IMR-90 (cell line): ENCODE data around the gene INO80. TPM values are rescaled to one million over a fixed set of nuclear protein-coding genes. Genes with fewer than 3 reads are reported as not detected.
A peak's percentile ranks its signal among the peaks of the same experiment; 100 is the strongest.

ENCODE experiments used
- ATAC-seq: fragments of 200-7000 bp; cut with Tn5 transposase; 2 replicates; pipeline ENCODE4 v1.9.1; 2020; ENCODE audit warnings: low read depth, mild to moderate bottlenecking, moderate library complexity
- BruUV-seq: library from RNA; stranded (reverse); fragments of 400-500 nt; replicated peaks from 2 replicates; lab custom pipeline; 2021; lab: Mats Ljungman, UMichigan
- CTCF ChIA-PET: fragments of 300-600 bp; formaldehyde crosslinking; extraction: SDS; loops from one replicate; lab custom pipeline; 2021; ENCODE audit warnings: antibody characterized with exemption; lab: Yijun Ruan, JAX
- POLR2A ChIA-PET: fragments of 300-600 bp; sonication (Branson Sonifier 250); formaldehyde crosslinking; loops from one replicate; lab custom pipeline; 2022; ENCODE audit warnings: antibody characterized with exemption; ENCODE audit not compliant: unreplicated experiment; lab: Charles Lee
- DNase-seq: peaks from one replicate; pipeline ENCODE4 v3.0.0; 2013
- H2AFZ ChIP-seq: replicated peaks from 2 replicates; pipeline ENCODE3; 2013; ENCODE audit warnings: low read length, mild to moderate bottlenecking; ENCODE audit not compliant: poor library complexity
- H2AK5ac ChIP-seq: 2 replicates; pipeline ENCODE4 v1.6.1; 2013; ENCODE audit warnings: low read depth, low read length, inconsistent platforms
- H2AK9ac ChIP-seq: replicated peaks from 2 replicates; pipeline ENCODE3; 2013; ENCODE audit warnings: mild to moderate bottlenecking, low read depth, low read length, moderate library complexity; ENCODE audit not compliant: poor library complexity
- H2BK120ac ChIP-seq: 2 replicates; pipeline ENCODE4 v1.6.1; 2013; ENCODE audit warnings: low read depth, low read length, inconsistent platforms
- H2BK15ac ChIP-seq: 3 replicates; pipeline ENCODE4 v1.6.1; 2013; ENCODE audit warnings: low read depth, low read length, inconsistent platforms
- H2BK20ac ChIP-seq: 2 replicates; pipeline ENCODE4 v1.6.1; 2013; ENCODE audit warnings: low read depth, mild to moderate bottlenecking, inconsistent platforms, low read length, moderate library complexity
- H2BK5ac ChIP-seq: 2 replicates; pipeline ENCODE4 v1.6.1; 2013; ENCODE audit warnings: mild to moderate bottlenecking, low read depth, low read length, inconsistent platforms; ENCODE audit not compliant: poor library complexity, severe bottlenecking
- H3K14ac ChIP-seq: replicated peaks from 2 replicates; pipeline ENCODE4 v1.6.1; 2013; ENCODE audit warnings: low read depth, low read length, inconsistent platforms
- H3K18ac ChIP-seq: 2 replicates; pipeline ENCODE4 v1.6.1; 2013; ENCODE audit warnings: low read depth, low read length, control low read depth
- H3K23ac ChIP-seq: 2 replicates; pipeline ENCODE4 v1.6.1; 2013; ENCODE audit warnings: low read depth, low read length, inconsistent platforms
- H3K27ac ChIP-seq: 2 replicates; pipeline ENCODE4 v1.5.1; 2013; ENCODE audit warnings: mild to moderate bottlenecking, control low read depth, low read length; ENCODE audit not compliant: insufficient read depth
- H3K27me3 ChIP-seq: 2 replicates; pipeline ENCODE4 v1.6.1; 2013; ENCODE audit warnings: low read length; ENCODE audit not compliant: control insufficient read depth, insufficient read depth
- H3K36me3 ChIP-seq: 2 replicates; pipeline ENCODE4 v1.6.1; 2013; ENCODE audit warnings: low read length, mixed read lengths; ENCODE audit not compliant: control insufficient read depth, insufficient read depth
- H3K4ac ChIP-seq: 2 replicates; pipeline ENCODE4 v1.6.1; 2013; ENCODE audit warnings: low read depth, low read length, inconsistent platforms
- H3K4me1 ChIP-seq: 2 replicates; pipeline ENCODE4 v1.6.1; 2013; ENCODE audit warnings: low read length, mixed read lengths; ENCODE audit not compliant: control insufficient read depth, insufficient read depth
- H3K4me2 ChIP-seq: 2 replicates; pipeline ENCODE4 v1.6.1; 2013; ENCODE audit warnings: low read depth, mild to moderate bottlenecking, control low read depth, low read length, moderate library complexity
- H3K4me3 ChIP-seq: 2 replicates; pipeline ENCODE4 v1.5.1; 2013; ENCODE audit warnings: low read depth, mild to moderate bottlenecking, control low read depth, low read length, moderate library complexity; ENCODE audit not compliant: insufficient read depth
- H3K56ac ChIP-seq: 2 replicates; pipeline ENCODE4 v1.6.1; 2013; ENCODE audit warnings: low read length, inconsistent platforms; ENCODE audit not compliant: insufficient read depth; ENCODE audit errors: extremely low read depth
- H3K79me1 ChIP-seq, 2 experiments: 2 replicates each; pipeline ENCODE4 v1.6.1; 2013; ENCODE audit warnings: low read length in 2 of 2, inconsistent platforms in 1 of 2, low read depth in 1 of 2
- H3K9ac ChIP-seq: 2 replicates; pipeline ENCODE4 v1.6.1; 2013; ENCODE audit warnings: low read depth, low read length, control low read depth
- H3K9me1 ChIP-seq: 2 replicates; pipeline ENCODE4 v1.6.1; 2013; ENCODE audit warnings: low read length, inconsistent platforms; ENCODE audit not compliant: insufficient read depth
- H3K9me3 ChIP-seq: 2 replicates; pipeline ENCODE4 v1.6.1; 2013; ENCODE audit warnings: low read length; ENCODE audit not compliant: control insufficient read depth, insufficient read depth
- H4K20me1 ChIP-seq: 2 replicates; pipeline ENCODE4 v1.6.1; 2013; ENCODE audit warnings: low read length, inconsistent platforms; ENCODE audit not compliant: insufficient read depth
- H4K5ac ChIP-seq: 2 replicates; pipeline ENCODE4 v1.6.1; 2013; ENCODE audit warnings: mild to moderate bottlenecking, low read depth, low read length, control low read depth
- H4K8ac ChIP-seq, 2 experiments: 2 replicates each; pipeline ENCODE4 v1.6.1; 2013; ENCODE audit warnings: low read depth in 2 of 2, low read length in 2 of 2, control low read depth in 1 of 2, inconsistent platforms in 1 of 2
- H4K91ac ChIP-seq: 2 replicates; pipeline ENCODE4 v1.6.1; 2013; ENCODE audit warnings: low read depth, low read length, inconsistent platforms; ENCODE audit not compliant: insufficient read depth
- CEBPB ChIP-seq: IDR thresholded peaks from 2 replicates; pipeline ENCODE4 v1.6.1; 2012; ENCODE audit warnings: low read depth, low read length, improper control_type of control experiment
- ELK1 ChIP-seq: fragments of 150-350 bp; IDR thresholded peaks from 2 replicates; pipeline ENCODE4 v1.6.1; 2016; ENCODE audit warnings: low read depth, mild to moderate bottlenecking, low read length, moderate library complexity, borderline replicate concordance
- FOS ChIP-seq: fragments of 150-350 bp; IDR thresholded peaks from 2 replicates; pipeline ENCODE4 v1.6.1; 2016; ENCODE audit warnings: low read depth, low read length
- MAZ ChIP-seq: IDR thresholded peaks from 2 replicates; pipeline ENCODE4 v1.6.1; 2012; ENCODE audit warnings: low read depth, mild to moderate bottlenecking, low read length, improper control_type of control experiment, moderate library complexity, borderline replicate concordance
- NFE2L2 ChIP-seq: fragments of 150-350 bp; IDR thresholded peaks from 2 replicates; pipeline ENCODE4 v1.6.1; 2016; ENCODE audit warnings: low read depth, mild to moderate bottlenecking, low read length
- WGBS, 2 experiments: methylation state at CpG; one replicate each; pipeline versions ENCODE4 v1.1.5 to v1.1.7; 2013; ENCODE audit warnings: missing lambda C conversion rate in 2 of 2; ENCODE audit not compliant: insufficient read length in 1 of 2; ENCODE audit errors: extremely low coverage in 2 of 2; 5-methylcytosine and 5-hydroxymethylcytosine counted together
- dilution Hi-C: fragments of 300-500 bp; cut with HindIII; formaldehyde crosslinking; loops from one replicate; pipeline ENCODE4 v1.14.3; 2018; ENCODE audit warnings: low sequenced_read_pairs; ENCODE audit not compliant: unreplicated experiment
- in situ Hi-C: fragments of 300-500 bp; cut with MboI; formaldehyde crosslinking; loops from 3 replicates; pipeline ENCODE4 v1.14.3; 2019; ENCODE audit warnings: low sequenced_read_pairs, inconsistent platforms, mixed read lengths
- intact Hi-C: fragments of 100-400 bp; cut with micrococcal nuclease; formaldehyde crosslinking; loops from 2 replicates; pipeline ENCODE4 v1.10.0; 2022
- polyA plus RNA-seq, 3 experiments: library from polyadenylated mRNA; depleted of rRNA; stranded (reverse); fragments of >200 nt; gene quantifications; 2 replicates each; pipeline ENCODE4 v1.2.3, GENCODE V29; 2012; ENCODE audit warnings: low replicate concordance in 1 of 3
- total RNA-seq: library from RNA; depleted of rRNA; stranded (reverse); fragments of >200 nt; gene quantifications from 2 replicates; pipeline ENCODE4 v1.2.3, GENCODE V29; 2012

INO80 gene
- total and polyA plus RNA-seq, 2 of the 4 experiments (the other 2 are of a cell fraction) = 6.0 to 13.3 TPM

DNA sequence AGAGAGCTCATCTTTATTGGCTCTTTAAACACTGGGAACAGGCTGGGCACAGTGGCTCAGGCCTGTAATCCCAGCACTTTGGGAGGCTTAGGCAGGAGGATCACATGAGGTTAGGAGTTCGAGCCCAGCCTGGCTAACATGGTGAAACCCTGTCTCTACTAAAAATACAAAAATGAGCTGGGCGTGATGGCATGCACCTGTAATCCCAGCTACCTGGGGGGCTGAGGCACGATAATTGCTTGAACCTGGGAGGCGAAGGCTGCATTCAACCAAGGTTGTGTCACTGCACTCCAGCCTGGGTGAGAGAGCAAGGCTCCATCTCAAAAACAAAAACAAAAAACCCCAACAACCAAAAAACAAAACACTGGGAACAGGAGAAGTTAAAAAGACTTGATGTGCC is 90.7 kb downstream of the INO80 start:
- H2BK20ac ChIP-seq = no peak overlapping the region

More for the DNA sequence above, 90.7 kb downstream of the INO80 start:
- TF ChIP-seq CEBPB (no peak), FOS (no peak), NFE2L2 (no peak), MAZ (no peak), ELK1 (no peak)
- peaks cover 10 to 38% of the 10 kb centered on the region in 2 experiments for H3K79me1 ChIP-seq
- intact Hi-C loops (loop anchor here (2.0 kb wide), 1 partner anchor 159 kb away; no protein-coding TSS in a partner anchor), in situ Hi-C loops (loop anchor here (10.0 kb wide), 1 partner anchor 121 kb away; no protein-coding TSS in a partner anchor), dilution Hi-C loops (no loop called here)
- no peak overlapping the region for H3K4ac ChIP-seq
- ChIA-PET POLR2A (interaction anchor here (0.6 kb wide), 1 partner anchor 23 kb away, joined by 3 read pairs; no protein-coding TSS in a partner anchor), CTCF (interaction anchor here (1.0 to 1.5 kb wide), 3 partner anchors 121 to 131 kb away, joined by 3 to 5 read pairs (median 4); partner anchors contain the start of gene VPS18)
- H3K36me3 ChIP-seq = peaks cover 7% of the 10 kb centered on the region
- H3K4me3 ChIP-seq = no peak overlapping the region
- DNase-seq (no peak), ATAC-seq (no peak)
- H2AK5ac ChIP-seq = no peak overlapping the region
- H4K20me1 ChIP-seq = no peaks in the 10 kb centered on the region
- no peak overlapping the region for H3K9ac ChIP-seq
- no peak overlapping the region for H4K91ac ChIP-seq
- H3K9me1 ChIP-seq = no peaks in the 10 kb centered on the region
- peak overlapping the region; percentile 42; the same call in 1 of the 2 replicates for H3K27ac ChIP-seq
- 100% methylated on average over 1 of the region's 4 CpGs; no CpG with 5 or more reads in 1 of the 2 experiments for WGBS, 2 experiments
- H2BK15ac ChIP-seq = no peak overlapping the region
- peaks cover 9% of the 10 kb centered on the region for H3K4me1 ChIP-seq
- no peak overlapping the region for H2AFZ ChIP-seq
- H2BK5ac ChIP-seq = peak overlapping the region; percentile 51
- H4K5ac ChIP-seq = no peak overlapping the region
- H3K27me3 ChIP-seq = no peaks in the 10 kb centered on the region
- no peak overlapping the region for H3K14ac ChIP-seq
- no peak overlapping the region for H3K23ac ChIP-seq
- H2AK9ac ChIP-seq = no peak overlapping the region
- H2BK120ac ChIP-seq = no peak overlapping the region
- H3K56ac ChIP-seq = no peak overlapping the region
- H4K8ac ChIP-seq = no peak overlapping the region
- H3K18ac ChIP-seq = no peak overlapping the region
- H3K4me2 ChIP-seq = no peak overlapping the region
- no peaks in the 10 kb centered on the region for H3K9me3 ChIP-seq
- no TSS peak for BruUV-seq
